WTC11 (cell line): ENCODE results near the gene KRT40. TPM values are rescaled to one million over a fixed set of nuclear protein-coding genes. Genes with fewer than 3 reads are reported as not detected.

Experiments
- ATAC-seq: fragments of 200-7000 bp; cut with Tn5 transposase; 2 replicates; pipeline ENCODE4 v1.10.0; 2021; ENCODE audit warnings: mild to moderate bottlenecking, moderate library complexity
- CTCF ChIA-PET: fragments of 300-600 bp; sonication (Branson Sonifier 250); formaldehyde crosslinking; loops from one replicate; lab custom pipeline; 2021; ENCODE audit warnings: antibody characterized with exemption; lab: Charles Lee
- POLR2A ChIA-PET: fragments of 350-600 bp; sonication (Branson Sonifier 250); formaldehyde crosslinking; loops from one replicate; lab custom pipeline; 2021; ENCODE audit warnings: antibody characterized with exemption; lab: Charles Lee
- DNase-seq: peaks from one replicate; pipeline ENCODE4 v3.0.0; 2021; ENCODE audit warnings: low spot score
- H3K27ac Mint-ChIP-seq: 2 replicates; pipeline ENCODE4 v1.8.0; 2021; ENCODE audit warnings: mixed read lengths
- H3K27me3 Mint-ChIP-seq: 2 replicates; pipeline ENCODE4 v1.8.0; 2021; ENCODE audit warnings: low read depth, mild to moderate bottlenecking, moderate library complexity, mixed read lengths
- H3K36me3 Mint-ChIP-seq: 2 replicates; pipeline ENCODE4 v1.8.0; 2021; ENCODE audit warnings: mixed read lengths
- H3K4me1 Mint-ChIP-seq: 2 replicates; pipeline ENCODE4 v1.8.0; 2022; ENCODE audit warnings: mixed read lengths
- H3K4me3 Mint-ChIP-seq: 2 replicates; pipeline ENCODE4 v1.8.0; 2021; ENCODE audit warnings: mild to moderate bottlenecking, moderate library complexity, mixed read lengths
- H3K9me3 Mint-ChIP-seq: 2 replicates; pipeline ENCODE4 v1.8.0; 2021; ENCODE audit warnings: mixed read lengths
- AFF4 ChIP-seq: sonication (generic); formaldehyde crosslinking; IDR thresholded peaks from 2 replicates; pipeline ENCODE4 v1.8.1; 2023; ENCODE audit warnings: mild to moderate bottlenecking, missing genetic modification reagents, borderline replicate concordance
- E2F1 ChIP-seq: sonication (generic); formaldehyde crosslinking; IDR thresholded peaks from 2 replicates; pipeline ENCODE4 v1.8.0; 2022; ENCODE audit warnings: mild to moderate bottlenecking, missing genetic modification reagents
- E2F5 ChIP-seq: sonication (generic); formaldehyde crosslinking; IDR thresholded peaks from 2 replicates; pipeline ENCODE4 v1.8.1; 2022; ENCODE audit warnings: mild to moderate bottlenecking, moderate library complexity, missing genetic modification reagents
- FOXK1 ChIP-seq: sonication (generic); formaldehyde crosslinking; IDR thresholded peaks from 2 replicates; pipeline ENCODE4 v1.8.0; 2022; ENCODE audit warnings: mild to moderate bottlenecking, moderate library complexity, missing genetic modification reagents
- MAX ChIP-seq: sonication (generic); formaldehyde crosslinking; IDR thresholded peaks from 2 replicates; pipeline ENCODE4 v1.8.0; 2022; ENCODE audit warnings: mild to moderate bottlenecking, missing genetic modification reagents
- MLX ChIP-seq: sonication (generic); formaldehyde crosslinking; IDR thresholded peaks from 2 replicates; pipeline ENCODE4 v1.8.1; 2023; ENCODE audit warnings: mild to moderate bottlenecking, missing genetic modification reagents, moderate library complexity
- MXD4 ChIP-seq: fragments of 250-450 bp; sonication (Bioruptor Pico); IDR thresholded peaks from 2 replicates; pipeline ENCODE4 v1.8.0; 2021; ENCODE audit warnings: mild to moderate bottlenecking, moderate library complexity, borderline replicate concordance
- NFE2L1 ChIP-seq: sonication (generic); formaldehyde crosslinking; IDR thresholded peaks from 2 replicates; pipeline ENCODE4 v1.8.1; 2023; ENCODE audit warnings: missing genetic modification reagents
- NR2C2 ChIP-seq: sonication (generic); formaldehyde crosslinking; IDR thresholded peaks from 2 replicates; pipeline ENCODE4 v1.8.0; 2022; ENCODE audit warnings: mild to moderate bottlenecking, missing genetic modification reagents
- SMAD3 ChIP-seq: sonication (generic); formaldehyde crosslinking; IDR thresholded peaks from 2 replicates; pipeline ENCODE4 v1.8.0; 2022; ENCODE audit warnings: missing genetic modification reagents, mild to moderate bottlenecking, borderline replicate concordance
- SOX15 ChIP-seq: fragments of 250-450 bp; sonication (Bioruptor Pico); IDR thresholded peaks from 2 replicates; pipeline ENCODE4 v1.9.0; 2021; ENCODE audit warnings: mild to moderate bottlenecking
- ZMAT4 ChIP-seq: fragments of 250-450 bp; sonication (Bioruptor Pico); IDR thresholded peaks from 2 replicates; pipeline ENCODE4 v1.9.0; 2021; ENCODE audit warnings: mild to moderate bottlenecking
- ZNF281 ChIP-seq: sonication (generic); formaldehyde crosslinking; IDR thresholded peaks from 2 replicates; pipeline ENCODE4 v1.8.0; 2023; ENCODE audit warnings: mild to moderate bottlenecking, missing genetic modification reagents
- ZNF671 ChIP-seq: fragments of 250-450 bp; sonication (Bioruptor Pico); IDR thresholded peaks from 2 replicates; pipeline ENCODE4 v1.8.0; 2021; ENCODE audit warnings: mild to moderate bottlenecking
- total RNA-seq: library from RNA; stranded (reverse); gene quantifications from 3 replicates; pipeline ENCODE4 v1.2.3, GENCODE V29; 2021
- TF ChIP-seq, protein P1 (sequence below): fragments of 250-450 bp; sonication (Bioruptor Pico); IDR thresholded peaks from 2 replicates; pipeline ENCODE4 v1.9.0; 2021; ENCODE audit warnings: moderate library complexity, mild to moderate bottlenecking, inconsistent platforms, borderline replicate concordance
- TF ChIP-seq, protein P2 (sequence below): fragments of 250-450 bp; sonication (Bioruptor Pico); IDR thresholded peaks from 2 replicates; pipeline ENCODE4 v2.1.2; 2022; ENCODE audit warnings: mild to moderate bottlenecking, moderate library complexity

Gene KRT40
- total RNA-seq, 1 experiment from 2014 or later, result not detected

DNA sequence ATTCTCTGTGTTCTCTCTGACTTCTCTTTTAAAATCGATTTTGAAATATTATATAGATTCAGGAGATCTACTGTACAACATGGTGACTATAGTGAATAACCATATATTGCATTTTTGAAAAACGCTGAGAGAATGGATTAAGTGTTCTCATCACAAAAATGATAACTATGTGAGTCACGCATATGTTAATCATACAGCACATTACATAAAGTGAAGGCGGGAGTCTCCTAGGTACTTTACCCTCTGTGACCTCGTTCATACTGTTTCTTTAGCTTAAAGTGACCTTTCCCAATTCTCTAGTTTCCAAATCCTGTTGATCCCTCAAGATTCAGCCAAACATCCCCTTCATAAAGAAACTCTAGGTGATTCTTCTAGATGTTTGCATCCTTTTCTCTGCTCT is 18.7 kb upstream of the KRT40 start:
- ATAC-seq, result no peak
- CTCF ChIA-PET, result no interaction called here
- Mint-ChIP-seq H3K4me3 (no peak overlapping the region), H3K9me3 (0 out of 2 replicates have a peak, but pooled peaks cover 7% of the 10 kb centered on the region)
- no peak for TF ChIP-seq MAX
- TF ChIP-seq AFF4 (CRISPR knock-in tag), result no peak
- no peak for TF ChIP-seq SMAD3
- TF ChIP-seq E2F5, result no peak
- TF ChIP-seq FOXK1 (CRISPR knock-in tag), result no peak
- no peak for TF ChIP-seq NFE2L1 (CRISPR knock-in tag)
- TF ChIP-seq, protein P1, sequence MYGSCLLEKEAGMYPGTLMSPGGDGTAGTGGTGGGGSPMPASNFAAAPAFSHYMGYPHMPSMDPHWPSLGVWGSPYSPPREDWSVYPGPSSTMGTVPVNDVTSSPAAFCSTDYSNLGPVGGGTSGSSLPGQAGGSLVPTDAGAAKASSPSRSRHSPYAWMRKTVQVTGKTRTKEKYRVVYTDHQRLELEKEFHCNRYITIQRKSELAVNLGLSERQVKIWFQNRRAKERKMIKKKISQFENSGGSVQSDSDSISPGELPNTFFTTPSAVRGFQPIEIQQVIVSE (CRISPR knock-in tag), result no peak
- no peak for TF ChIP-seq NR2C2 (CRISPR knock-in tag)
- TF ChIP-seq, protein P2, sequence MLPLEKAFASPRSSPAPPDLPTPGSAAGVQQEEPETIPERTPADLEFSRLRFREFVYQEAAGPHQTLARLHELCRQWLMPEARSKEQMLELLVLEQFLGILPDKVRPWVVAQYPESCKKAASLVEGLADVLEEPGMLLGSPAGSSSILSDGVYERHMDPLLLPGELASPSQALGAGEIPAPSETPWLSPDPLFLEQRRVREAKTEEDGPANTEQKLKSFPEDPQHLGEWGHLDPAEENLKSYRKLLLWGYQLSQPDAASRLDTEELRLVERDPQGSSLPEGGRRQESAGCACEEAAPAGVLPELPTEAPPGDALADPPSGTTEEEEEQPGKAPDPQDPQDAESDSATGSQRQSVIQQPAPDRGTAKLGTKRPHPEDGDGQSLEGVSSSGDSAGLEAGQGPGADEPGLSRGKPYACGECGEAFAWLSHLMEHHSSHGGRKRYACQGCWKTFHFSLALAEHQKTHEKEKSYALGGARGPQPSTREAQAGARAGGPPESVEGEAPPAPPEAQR (CRISPR knock-in tag), result no peak
- no peak for TF ChIP-seq ZNF671 (CRISPR knock-in tag)
- TF ChIP-seq ZNF281 (CRISPR knock-in tag), result no peak
- no peak for TF ChIP-seq SOX15 (CRISPR knock-in tag)
- TF ChIP-seq ZMAT4 (CRISPR knock-in tag), result no peak
- no peak for TF ChIP-seq MLX (CRISPR knock-in tag)
- TF ChIP-seq MXD4 (CRISPR knock-in tag), result no peak
- TF ChIP-seq E2F1 (CRISPR knock-in tag), result no peak
- TF ChIP-seq, all 79 proteins: peak for 0
- H3K27me3 Mint-ChIP-seq, result no peaks in the 10 kb centered on the region
- H3K36me3 Mint-ChIP-seq, result no peaks in the 10 kb centered on the region
- POLR2A ChIA-PET, result no interaction called here
- DNase-seq, result no peak
- no peaks in the 10 kb centered on the region for H3K4me1 Mint-ChIP-seq
- H3K27ac Mint-ChIP-seq, result no peak overlapping the region
